Heart left ventricle (tissue), 16 donors: ENCODE results near the gene RAET1E. TPM values are rescaled to one million over a fixed set of nuclear protein-coding genes. Genes with fewer than 3 reads are reported as not detected.

Experiments used
- ATAC-seq, 4 donors: fragments of 200-7000 bp; cut with Tn5 transposase; one replicate each; pipeline ENCODE4 v1.9.1; 2020 to 2022; ENCODE audit warnings: moderate library complexity in 4 of 4, mild to moderate bottlenecking in 3 of 4, moderate number of reproducible peaks in 1 of 4
- DNase-seq, 5 donors: peaks; one replicate each; pipeline ENCODE4 v3.0.0-alpha.2; 2020
- H3K27ac ChIP-seq, 12 donors: fragments of 200-600 bp; sonication (generic) in 4 of 12; one replicate each; pipeline versions ENCODE4 v1.5.0 to v1.8.0; 2016 to 2022; ENCODE audit warnings: mild to moderate bottlenecking in 2 of 12
- H3K27me3 ChIP-seq, 9 donors: fragments of 200-600 bp; sonication (generic) in 2 of 9; one replicate each; pipeline versions ENCODE4 v1.5.1 to v1.8.0; 2016 to 2022; ENCODE audit warnings: mild to moderate bottlenecking in 3 of 9
- H3K36me3 ChIP-seq, 9 donors: fragments of 200-600 bp; sonication (generic) in 2 of 9; one replicate each; pipeline versions ENCODE4 v1.5.0 to v1.8.0; 2018 to 2022; ENCODE audit warnings: mild to moderate bottlenecking in 2 of 9
- H3K4me1 ChIP-seq, 12 donors: fragments of 200-600 bp; sonication (generic) in 4 of 12; one replicate each; pipeline versions ENCODE4 v1.5.0 to v1.8.0; 2016 to 2022; ENCODE audit warnings: mild to moderate bottlenecking in 3 of 12
- H3K4me3 ChIP-seq, 12 donors: fragments of 200-600 bp; sonication (generic) in 4 of 12; one replicate each; pipeline versions ENCODE4 v1.5.0 to v1.8.0; 2017 to 2022; ENCODE audit warnings: mild to moderate bottlenecking in 9 of 12, moderate library complexity in 4 of 12
- H3K9me3 ChIP-seq, 12 donors: fragments of 200-600 bp; sonication (generic) in 4 of 12; one replicate each; pipeline versions ENCODE4 v1.5.0 to v1.8.0; 2016 to 2022; ENCODE audit warnings: mild to moderate bottlenecking in 1 of 12
- CTCF ChIP-seq, 12 donors: fragments of 200-600 bp; sonication (generic) in 4 of 12; IDR thresholded peaks; one replicate each; pipeline versions ENCODE4 v1.5.0 to v1.8.0; 2018 to 2022; ENCODE audit warnings: antibody characterized with exemption in 12 of 12, mild to moderate bottlenecking in 5 of 12
- POLR2A ChIP-seq, 2 donors: fragments of 450-650 bp; IDR thresholded peaks; one replicate each; pipeline ENCODE4 v1.6.1; 2017; ENCODE audit warnings: antibody characterized with exemption in 2 of 2, mild to moderate bottlenecking in 2 of 2, moderate library complexity in 2 of 2
- WGBS, 4 donors: extraction: QIAGEN DNeasy Blood & Tissue Kit in 2 of 4; methylation state at CpG; one replicate each; pipeline versions ENCODE4 v1.1.5 to v1.1.7; 2013 to 2018; 5-methylcytosine and 5-hydroxymethylcytosine counted together
- intact Hi-C, 10 donors: fragments of 100-400 bp; cut with DNase I; formaldehyde crosslinking; loops; one replicate each; pipeline versions ENCODE4 v1.11.1 to v1.14.2; 2022
- polyA plus RNA-seq, 2 donors: library from polyadenylated mRNA; stranded (reverse); fragments of 200-250 nt; gene quantifications; one replicate each; pipeline ENCODE4 v1.2.3, GENCODE V29; 2013
- total RNA-seq, 9 donors: library from RNA; depleted of rRNA in 2 of 9; stranded (reverse); fragments of >200 nt in 2 of 9; fragmentation: NEBNext Ultra II Directional in 3 of 9; extraction: Animal tissue kit (Norgen Biotek cat#: 25700) in 3 of 9; gene quantifications; one replicate each; pipeline versions ENCODE4 v1.1.0 to v1.2.4, GENCODE V29; 2016 to 2023
- donor health status: ischemic (EF 13 %, LVEDD 7.1; RV severe dilation, severe dysfunction).
- donor health status: healthy with polysubstance abuse.
- donor health status: DM: no; HTN: yes; CAD: no.
- donor health status: DM: no; HTN: no; CAD: no.
- donor health status: ischemic (EF 25% LVEDD 6.9; RV normal size, moderate dysfunction).
- donor health status: ischemic (EF 25% LVEDD 5.7; RV mildly dilated, moderate dysfunction).
- donor health status: healthy.
- donor health status: DM: yes; HTN: yes; CAD: no.
- donor health status: ischemic (EF 35%, LVEDD 5.7; RV mildly dilated, moderate dysfunction).
- donor health status: nonischemic (EF 11% LVEDD 7.7; RV severe dilation, severe dysfunction).
- donor health status: DM: yes; HTN: yes; CAD: no.
- donor health status: PGD.
- donor health status: ischemic (EF 29% LVEDD 5.4; RV normal size, mild dysfunction).
- donor health status: nonischemic (EF 23%, LVEDD 6.1; RV moderate dilation, normal function).

Gene RAET1E
- total and polyA plus RNA-seq, 11 donors: 0.12 to 5.0 (median 0.46) TPM; not detected in 6

- Histone ChIP-seq H3K4me3 (peak within 1 kb of the TSS; percentile 47 to 77 (median 64)), H3K36me3 (no peaks in the 10 kb centered on the region), H3K9me3 (no peaks in the 10 kb centered on the region), H3K27ac (peak within 1 kb of the TSS in 7 of 12 donors; percentile 35 to 68 (median 59)), H3K27me3 (peaks cover 29 to 56% (median 42%) of the 10 kb centered on the region in 9 donors), H3K4me1 (peaks cover 0 to 30% (median 16%) of the 10 kb centered on the region in 12 donors)
- no peak for TF ChIP-seq CTCF (IDR thresholded peaks at IDR 0.05)
- TF ChIP-seq POLR2A (IDR thresholded peaks at IDR 0.05): peak in 1 of 2 donors; percentile 78
- intact Hi-C loops: no loop called here
- ATAC-seq (peak; percentile 93 to 99 (median 98)), DNase-seq (peak; percentile 87 to 91 (median 90))
- WGBS, 4 donors: 1% methylated on average over 60 to 62 of the region's 62 CpGs
Measured at GRCh38 chr6:149941583-149942460, 43.9 kb upstream of the RAET1E start, which contains the start of gene ULBP2. ULBP2 (plus strand) TSS chr6:149942014; CDS start chr6:149942073, 59 bp downstream.

- Histone ChIP-seq H3K4me3 (no peak overlapping the region), H3K4me1 (peaks cover 0 to 30% (median 16%) of the 10 kb centered on the region in 12 donors), H3K9me3 (no peaks in the 10 kb centered on the region), H3K27ac (no peak overlapping the region), H3K27me3 (peaks cover 35 to 64% (median 54%) of the 10 kb centered on the region in 9 donors), H3K36me3 (no peaks in the 10 kb centered on the region)
- TF ChIP-seq CTCF (IDR thresholded peaks at IDR 0.05) (no peak), POLR2A (IDR thresholded peaks at IDR 0.05) (no peak)
- intact Hi-C loops: no loop called here
- DNase-seq: peak in 1 of 5 donors; percentile 30
- WGBS, 4 donors: 36 to 47% (median 40%) methylated on average over 6 of the region's 6 CpGs
- ATAC-seq: no peak
Measured at GRCh38 chr6:149940672-149940982, 42.7 kb upstream of the RAET1E start.

DNA sequence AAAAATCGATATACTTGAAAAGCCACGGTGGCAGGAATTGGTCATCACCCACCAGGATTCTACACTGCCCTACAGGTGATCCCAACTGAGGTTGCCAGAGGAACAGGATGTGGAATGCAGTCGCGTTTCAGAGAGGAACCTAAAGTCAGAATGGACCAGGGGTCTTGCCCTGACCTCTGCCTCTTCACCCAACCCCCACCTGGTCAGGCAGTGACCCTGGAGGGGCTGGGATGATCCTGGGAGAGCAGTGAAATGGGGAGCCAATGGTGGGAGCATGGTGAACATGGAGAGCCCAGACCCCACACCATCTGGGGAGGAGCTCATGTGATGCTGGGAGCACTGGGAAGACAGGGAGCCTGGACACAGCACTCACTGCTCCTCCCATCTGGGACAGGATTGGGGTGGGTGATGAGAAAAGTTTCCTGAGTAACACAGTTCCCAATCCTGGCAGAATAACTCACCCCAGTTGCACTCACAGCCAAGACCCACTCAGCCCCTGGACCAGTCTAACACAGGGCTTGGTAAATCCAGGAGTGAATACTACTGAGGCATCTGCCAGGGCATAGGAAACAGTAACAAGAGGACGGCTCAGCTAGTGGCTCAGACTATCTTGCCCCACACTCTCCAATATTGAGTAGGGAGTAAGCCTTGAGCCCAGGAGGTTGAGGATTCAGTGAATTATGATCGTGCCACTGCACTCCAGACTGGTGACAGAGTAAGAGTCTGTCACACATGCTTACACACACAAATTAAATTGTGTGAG, 42.2 kb upstream of the RAET1E start:
- WGBS, 4 donors: 22 to 35% (median 24%) methylated on average over 6 of the region's 6 CpGs
- Histone ChIP-seq H3K4me3 (no peak overlapping the region), H3K27me3 (peaks cover 35 to 69% (median 59%) of the 10 kb centered on the region in 9 donors), H3K36me3 (no peaks in the 10 kb centered on the region), H3K4me1 (peaks cover 0 to 30% (median 16%) of the 10 kb centered on the region in 12 donors), H3K27ac (no peak overlapping the region), H3K9me3 (no peaks in the 10 kb centered on the region)
- ATAC-seq (no peak), DNase-seq (no peak)
- no peak for TF ChIP-seq POLR2A (IDR thresholded peaks at IDR 0.05)
- no peak for TF ChIP-seq CTCF (IDR thresholded peaks at IDR 0.05)
- intact Hi-C loops: loop anchor here in 3 of 10 donors (10.0 kb wide), 3 partner anchors 395 to 875 kb away; no protein-coding TSS in a partner anchor

DNA sequence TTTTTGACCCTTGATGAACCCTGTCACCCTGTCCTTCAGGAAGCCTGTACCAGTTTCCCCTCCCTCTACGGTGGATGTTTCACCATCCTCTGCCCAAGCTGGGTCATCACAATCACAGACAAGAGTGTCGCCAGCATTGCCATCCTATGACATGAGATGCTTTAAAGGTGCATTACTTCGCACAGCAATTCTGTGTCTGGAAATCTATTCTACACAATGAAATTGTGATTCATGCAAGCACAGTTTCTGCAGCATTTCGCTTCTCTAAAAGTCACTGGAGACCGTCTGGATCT, 41.4 kb upstream of the RAET1E start:
- TF ChIP-seq POLR2A (IDR thresholded peaks at IDR 0.05) (no peak), CTCF (IDR thresholded peaks at IDR 0.05) (no peak)
- intact Hi-C loops: loop anchor here in 3 of 10 donors (10.0 kb wide), 3 partner anchors 395 to 875 kb away; no protein-coding TSS in a partner anchor
- DNase-seq (no peak), ATAC-seq (no peak)
- Histone ChIP-seq H3K4me3 (no peak overlapping the region), H3K4me1 (peaks cover 0 to 30% (median 16%) of the 10 kb centered on the region in 12 donors), H3K27ac (no peak overlapping the region), H3K36me3 (no peaks in the 10 kb centered on the region), H3K9me3 (no peaks in the 10 kb centered on the region), H3K27me3 (peaks cover 35 to 75% (median 67%) of the 10 kb centered on the region in 9 donors)
- 30 to 57% (median 41%) methylated on average over 5 of the region's 5 CpGs for WGBS, 4 donors
